GM20431 (cell line): ENCODE data around the gene PNPLA3.

ENCODE experiments used
- in situ Hi-C: fragments of 300-500 bp; cut with MseI, MboI; formaldehyde crosslinking; loops from one replicate; pipeline ENCODE4 v1.15.0; 2020; ENCODE audit warnings: low sequenced_read_pairs; ENCODE audit not compliant: unreplicated experiment

PNPLA3 gene

GRCh38 chr22:43983808-43984207 is 60.2 kb downstream of the PNPLA3 start:
- in situ Hi-C loops: no loop called here

GRCh38 chr22:43985532-43985931 is 61.9 kb downstream of the PNPLA3 start:
- in situ Hi-C loops: no loop called here

- in situ Hi-C loops: no loop called here
Measured at GRCh38 chr22:43988116-43988820, 64.7 kb downstream of the PNPLA3 start.

GRCh38 chr22:43988960-43989359 is 65.4 kb downstream of the PNPLA3 start:
- in situ Hi-C loops: no loop called here

- in situ Hi-C loops: loop anchor here (5.0 to 10.0 kb wide), 2 partner anchors 97 to 635 kb away; no protein-coding TSS in a partner anchor
Measured at GRCh38 chr22:43990044-43990443, 66.4 kb downstream of the PNPLA3 start.

GRCh38 chr22:43991316-43992020 is 67.9 kb downstream of the PNPLA3 start:
- in situ Hi-C loops: loop anchor here (5.0 to 10.0 kb wide), 2 partner anchors 96 to 633 kb away; no protein-coding TSS in a partner anchor

- in situ Hi-C loops: loop anchor here (5.0 to 10.0 kb wide), 2 partner anchors 95 to 632 kb away; no protein-coding TSS in a partner anchor
Measured at GRCh38 chr22:43992331-43992821, 68.8 kb downstream of the PNPLA3 start.

- in situ Hi-C loops: loop anchor here (5.0 to 10.0 kb wide), 2 partner anchors 94 to 632 kb away; no protein-coding TSS in a partner anchor
Measured at GRCh38 chr22:43993072-43993760, 69.6 kb downstream of the PNPLA3 start.

- in situ Hi-C loops: loop anchor here (5.0 to 10.0 kb wide), 2 partner anchors 93 to 631 kb away; no protein-coding TSS in a partner anchor
Measured at GRCh38 chr22:43994006-43994405, 70.4 kb downstream of the PNPLA3 start.

- in situ Hi-C loops: loop anchor here (5.0 to 10.0 kb wide), 2 partner anchors 93 to 630 kb away; no protein-coding TSS in a partner anchor
Measured at GRCh38 chr22:43994416-43994815, 70.8 kb downstream of the PNPLA3 start.

GRCh38 chr22:43995057-43995685 is 71.6 kb downstream of the PNPLA3 start:
- in situ Hi-C loops: loop anchor here (10.0 kb wide), 1 partner anchor 630 kb away; no protein-coding TSS in a partner anchor

GRCh38 chr22:43995798-43996169 is 72.2 kb downstream of the PNPLA3 start:
- in situ Hi-C loops: loop anchor here (10.0 kb wide), 1 partner anchor 629 kb away; no protein-coding TSS in a partner anchor

GRCh38 chr22:43996170-43996980 is 72.8 kb downstream of the PNPLA3 start:
- in situ Hi-C loops: loop anchor here (10.0 kb wide), 1 partner anchor 628 kb away; no protein-coding TSS in a partner anchor

GRCh38 chr22:43996981-43997265 is 73.3 kb downstream of the PNPLA3 start:
- in situ Hi-C loops: loop anchor here (10.0 kb wide), 1 partner anchor 628 kb away; no protein-coding TSS in a partner anchor
